GM19463 (cell line): ENCODE data around the gene JADE2.

Experiments used
- ATAC-seq: cut with Tn5 transposase; IDR thresholded peaks from one replicate; pipeline ENCODE4 v1.9.1; 2021; ENCODE audit warnings: mild to moderate bottlenecking, moderate library complexity; ENCODE audit not compliant: unreplicated experiment

JADE2 gene

DNA sequence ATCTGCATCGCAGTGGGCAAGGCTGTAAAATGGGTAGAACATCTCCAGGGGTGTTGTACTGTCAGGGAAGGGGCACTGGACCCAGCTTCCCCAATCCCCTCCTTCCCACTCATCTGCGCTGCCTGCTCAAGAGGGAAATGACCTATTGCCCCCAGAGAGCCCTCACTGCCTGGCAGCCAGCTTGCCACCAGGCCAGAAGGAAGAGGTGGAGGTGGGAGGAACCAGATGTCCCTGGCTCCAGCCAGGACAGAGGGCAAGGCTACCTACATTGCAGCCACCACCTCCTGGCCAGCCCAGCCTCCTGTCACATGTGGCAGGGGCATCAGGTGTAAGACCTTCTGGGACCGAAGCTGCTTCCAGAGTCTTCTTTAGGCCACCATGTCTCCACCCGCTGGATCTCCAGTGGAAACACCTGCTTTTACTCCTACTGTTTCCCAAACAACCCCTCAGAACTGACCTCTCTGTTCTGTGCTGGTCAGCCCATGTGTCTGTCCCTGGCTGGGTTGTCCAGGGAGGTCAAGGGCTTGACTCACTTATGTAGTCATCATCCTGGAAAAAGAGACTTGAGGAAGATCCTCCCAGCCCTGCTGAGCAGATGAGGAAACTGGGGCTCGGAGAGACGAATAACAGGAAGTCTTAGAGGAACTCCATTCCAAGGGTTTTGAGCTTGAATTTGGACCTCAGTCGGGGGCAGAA, 42.3 kb downstream of the JADE2 start:
- no peak for ATAC-seq

DNA sequence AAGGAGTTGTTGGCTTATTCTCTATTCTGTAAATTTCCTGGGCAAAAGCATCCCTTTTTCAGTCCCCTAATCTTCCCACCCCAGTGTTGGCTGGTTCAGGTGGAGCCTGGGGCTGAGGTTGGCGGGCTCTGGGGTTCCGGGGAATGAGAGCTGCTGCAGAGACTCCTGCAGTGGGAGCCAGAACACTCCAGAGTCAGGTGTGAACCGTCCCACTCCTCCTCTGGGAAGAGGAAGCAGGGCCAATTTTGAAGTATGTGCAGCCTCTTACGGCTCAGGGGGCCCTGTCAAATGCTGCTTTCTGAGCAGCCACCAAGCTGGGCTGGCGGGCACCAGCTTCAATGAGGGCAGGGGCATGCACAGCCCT, 42.8 kb downstream of the JADE2 start:
- no peak for ATAC-seq

DNA sequence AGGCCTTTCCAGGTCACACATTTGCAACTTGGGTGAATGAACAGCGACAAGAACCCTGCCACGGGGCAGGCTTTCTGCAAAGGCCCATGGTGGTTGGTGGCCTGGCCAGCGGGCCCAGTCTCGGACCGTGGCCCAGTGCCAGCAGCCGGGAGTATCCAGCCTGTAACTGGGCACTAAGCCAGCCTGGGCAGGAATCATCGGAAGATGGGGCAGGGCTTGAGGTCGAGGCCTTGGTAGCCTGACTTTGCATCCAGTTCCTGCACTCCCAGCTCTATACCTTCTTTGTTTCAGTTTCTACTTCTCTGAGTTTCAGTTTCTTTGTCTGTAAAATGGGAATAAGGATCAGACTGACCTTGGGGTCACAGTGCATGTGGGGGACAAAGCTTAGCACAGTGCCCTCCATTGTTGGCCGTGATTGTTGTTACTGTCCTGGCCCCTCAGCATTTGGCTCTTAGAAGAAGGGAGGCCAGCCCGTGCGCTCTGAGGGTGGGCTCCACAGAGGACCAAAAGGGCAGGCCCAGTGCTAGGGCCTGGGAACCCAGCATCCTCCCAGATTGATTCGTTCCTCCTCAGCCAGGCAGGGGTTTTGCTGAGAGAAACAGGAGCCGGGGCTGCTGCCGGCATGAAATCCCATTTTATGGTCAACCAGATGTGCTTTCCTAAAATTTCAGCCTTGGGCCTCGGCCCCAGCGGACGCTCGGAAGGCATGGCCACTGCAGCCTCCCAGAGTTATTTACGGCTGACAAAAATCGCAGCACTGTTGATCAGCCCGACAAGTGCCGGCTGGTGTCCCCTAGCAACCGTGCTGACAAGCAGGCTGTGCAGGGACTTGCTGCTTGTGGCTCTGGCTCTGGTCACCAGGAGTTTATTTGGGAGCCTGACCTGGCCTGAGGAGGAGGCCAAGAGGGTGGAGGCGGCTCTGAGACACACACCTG, 43.6 kb downstream of the JADE2 start:
- ATAC-seq: no peak

DNA sequence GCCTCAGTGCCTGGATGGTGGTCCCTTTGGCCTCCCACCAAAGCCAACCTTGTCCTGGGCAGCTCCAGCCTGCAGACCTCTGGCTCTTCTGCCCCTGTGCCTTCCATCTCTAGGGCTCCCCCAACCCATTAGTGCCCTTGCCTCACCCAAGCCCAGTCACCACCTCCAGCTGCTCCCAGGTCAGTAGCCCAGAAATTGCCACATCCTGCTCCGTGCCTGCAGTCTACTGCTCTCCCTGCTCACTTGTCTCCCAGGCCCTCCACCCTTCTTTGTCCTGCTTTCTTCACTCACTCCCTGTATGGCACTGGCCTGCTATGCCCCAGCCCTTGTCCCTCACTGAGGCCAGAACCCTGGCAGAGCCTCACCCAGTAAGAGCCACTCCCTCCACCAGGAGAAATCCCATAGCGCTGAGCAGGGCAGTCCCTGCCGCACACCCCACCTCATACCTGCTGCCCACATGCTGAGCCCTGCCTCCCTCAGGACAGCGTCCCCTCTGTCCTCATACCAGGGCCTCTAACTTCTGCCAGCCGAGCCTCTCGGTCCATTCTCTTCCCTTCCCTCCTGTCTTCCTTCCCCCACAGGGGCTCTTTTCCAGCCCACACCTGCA, 44.4 kb downstream of the JADE2 start:
- ATAC-seq: no peak

DNA sequence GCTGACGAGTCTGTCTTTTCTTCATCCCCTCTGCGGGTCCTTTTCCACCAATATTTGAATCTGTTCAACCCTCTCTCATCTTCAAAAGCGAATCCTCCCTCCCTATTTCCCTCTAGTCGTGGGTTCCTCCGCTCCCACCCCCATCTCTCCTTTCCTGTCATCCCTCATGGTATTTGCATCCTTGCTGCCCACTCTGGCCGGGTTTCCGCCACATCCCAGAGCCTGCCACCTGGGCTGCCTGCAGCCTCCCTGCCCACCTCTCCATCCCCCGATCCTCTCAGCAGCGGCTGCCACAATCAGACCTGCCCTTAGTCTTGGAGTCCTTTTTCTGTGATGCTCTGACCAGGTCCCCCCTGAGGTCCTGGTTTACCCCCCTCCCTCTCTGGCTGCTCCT, 44.9 kb downstream of the JADE2 start:
- ATAC-seq: no peak

DNA sequence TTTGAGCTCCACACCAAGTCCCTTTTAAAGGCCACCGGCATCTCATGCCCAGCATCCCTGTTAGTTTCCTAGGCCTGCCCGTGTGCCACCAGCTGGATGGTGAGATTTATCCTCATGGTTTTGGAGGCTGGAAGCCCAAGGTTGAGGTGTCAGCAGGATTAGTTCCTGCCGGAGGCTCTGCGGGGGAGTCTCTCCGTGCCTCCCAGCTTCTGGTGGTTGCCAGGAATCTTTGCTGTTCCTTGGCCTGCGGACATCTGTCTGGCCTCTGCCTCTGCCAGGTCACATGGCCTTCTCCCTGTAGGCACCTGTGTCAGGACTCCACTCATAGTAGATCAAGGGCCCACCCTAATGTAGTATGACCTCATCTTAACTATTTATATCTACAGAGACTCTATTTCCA, 45.4 kb downstream of the JADE2 start:
- no peak for ATAC-seq

DNA sequence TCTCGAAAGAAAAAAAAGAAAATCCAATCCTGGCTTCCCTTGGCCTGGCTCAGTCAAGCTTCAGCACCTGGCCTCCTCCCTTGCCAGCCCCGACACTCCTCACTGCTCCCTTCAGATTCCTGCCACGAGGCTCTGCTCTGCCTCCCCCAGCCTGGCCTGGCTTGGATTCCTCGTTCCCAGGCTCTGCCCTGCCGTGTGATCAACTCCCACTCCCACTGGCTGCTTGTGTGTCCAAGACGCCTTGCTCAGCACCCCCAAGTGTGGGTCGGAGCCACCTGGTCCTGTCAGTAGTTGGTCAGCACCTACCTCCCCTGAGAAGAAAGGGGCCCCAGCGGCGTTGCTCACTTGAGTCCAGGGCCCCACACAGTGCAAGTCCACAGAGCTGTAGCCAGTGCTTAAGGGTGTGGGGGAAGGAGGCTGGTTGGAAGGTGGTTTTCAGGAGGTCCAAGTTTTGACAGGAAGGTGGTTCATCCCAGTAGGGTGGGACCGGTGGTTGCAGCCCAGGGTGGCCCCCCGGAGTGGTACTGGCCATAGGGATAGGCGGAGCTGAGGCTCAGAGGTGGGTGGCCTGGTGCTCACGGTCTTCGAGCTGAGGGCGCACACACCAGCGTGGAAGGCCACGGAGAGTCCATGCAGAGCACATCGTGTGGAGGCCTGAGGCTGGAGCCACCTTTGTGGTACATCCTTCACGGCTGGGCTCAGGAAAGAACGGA, 46.4 kb downstream of the JADE2 start:
- no peak for ATAC-seq

DNA sequence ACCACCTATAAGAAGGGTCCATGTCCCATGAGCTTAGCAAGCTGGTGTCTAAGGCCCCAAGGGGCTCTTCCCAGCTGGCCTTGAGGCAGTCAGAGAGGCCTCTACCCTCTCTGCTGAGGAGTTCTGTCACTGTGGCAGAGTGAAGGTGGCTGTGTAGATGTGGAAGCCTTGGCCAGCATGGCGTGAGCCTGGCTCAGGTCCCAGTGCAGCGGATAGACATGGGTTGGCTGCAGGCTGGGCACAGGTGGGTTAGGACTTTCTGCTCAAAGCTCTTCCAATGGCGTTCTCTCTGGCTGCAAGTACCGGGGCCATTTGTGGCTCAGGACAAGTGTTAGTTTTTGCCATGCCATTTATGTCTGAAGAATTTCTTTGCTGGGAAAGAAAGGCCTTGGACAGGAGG, 47.3 kb downstream of the JADE2 start:
- ATAC-seq: no peak

DNA sequence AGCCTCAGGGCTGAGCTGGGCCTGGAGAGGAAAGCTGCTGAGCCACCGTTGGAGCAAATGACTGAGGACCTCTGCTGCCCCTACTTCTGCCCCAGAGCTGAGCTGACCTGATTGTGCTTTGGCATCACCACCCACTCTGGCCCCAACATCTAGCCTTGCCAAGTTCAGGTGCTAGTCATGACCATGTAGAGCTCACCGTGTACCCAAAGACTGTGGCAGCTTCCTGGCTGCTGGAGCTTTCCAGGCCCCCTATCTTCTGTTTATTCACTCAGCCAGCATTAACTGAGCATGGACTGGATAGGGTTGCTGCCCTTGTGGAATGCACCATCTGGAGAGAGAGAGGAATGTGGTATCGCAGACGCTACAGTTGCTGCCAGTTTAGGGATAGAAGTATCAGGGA, 49.1 kb downstream of the JADE2 start:
- no peak for ATAC-seq

DNA sequence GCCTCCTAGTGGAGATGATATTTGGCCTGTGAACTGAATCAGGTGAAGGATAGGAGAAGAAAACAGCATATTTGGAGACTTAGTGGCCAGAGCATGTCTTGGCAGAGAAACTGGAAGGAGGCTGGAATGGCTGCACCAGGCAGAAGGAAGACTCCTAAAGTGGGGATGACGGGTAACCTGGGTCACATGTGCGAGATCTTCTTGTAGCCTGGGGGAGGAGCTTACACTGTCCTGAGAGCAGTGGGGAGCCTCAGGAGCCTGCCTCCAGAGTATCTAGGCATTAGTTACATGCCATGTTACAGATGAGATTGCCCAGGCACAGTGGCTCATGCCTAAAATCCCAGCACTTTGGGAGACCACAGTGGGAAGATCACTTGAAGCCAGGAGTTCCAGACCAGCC, 49.8 kb downstream of the JADE2 start:
- ATAC-seq: no peak

DNA sequence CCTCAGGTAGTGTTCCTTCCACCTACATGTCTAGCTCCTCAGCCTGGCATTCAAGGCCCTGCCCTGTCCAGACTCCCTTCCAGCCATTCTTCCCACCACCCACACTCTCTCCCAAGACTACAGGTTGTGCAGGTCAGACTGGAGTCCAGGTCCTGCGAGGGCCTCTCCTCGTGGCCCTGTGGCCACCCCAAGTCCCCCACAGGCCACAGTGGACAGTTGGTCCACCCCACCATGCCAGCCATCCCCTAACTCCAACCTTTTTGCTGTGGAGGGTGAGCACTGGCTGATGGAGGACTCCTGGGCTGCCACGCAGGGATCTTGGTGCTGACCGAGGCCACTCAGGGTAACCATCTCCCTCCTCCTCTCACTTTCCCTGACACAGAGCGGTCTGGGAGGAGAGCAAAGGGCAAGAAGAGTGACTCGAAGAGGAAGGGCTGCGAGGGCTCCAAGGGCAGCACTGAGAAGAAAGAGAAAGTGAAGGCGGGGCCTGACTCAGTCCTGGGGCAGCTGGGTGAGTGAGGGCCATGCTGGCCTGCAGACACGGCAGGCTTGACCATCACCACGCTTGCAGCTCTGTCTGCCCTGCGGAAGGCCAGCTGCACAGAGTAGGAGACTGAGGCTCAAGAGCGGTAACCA, 51.0 kb downstream of the JADE2 start:
- ATAC-seq: no peak

DNA sequence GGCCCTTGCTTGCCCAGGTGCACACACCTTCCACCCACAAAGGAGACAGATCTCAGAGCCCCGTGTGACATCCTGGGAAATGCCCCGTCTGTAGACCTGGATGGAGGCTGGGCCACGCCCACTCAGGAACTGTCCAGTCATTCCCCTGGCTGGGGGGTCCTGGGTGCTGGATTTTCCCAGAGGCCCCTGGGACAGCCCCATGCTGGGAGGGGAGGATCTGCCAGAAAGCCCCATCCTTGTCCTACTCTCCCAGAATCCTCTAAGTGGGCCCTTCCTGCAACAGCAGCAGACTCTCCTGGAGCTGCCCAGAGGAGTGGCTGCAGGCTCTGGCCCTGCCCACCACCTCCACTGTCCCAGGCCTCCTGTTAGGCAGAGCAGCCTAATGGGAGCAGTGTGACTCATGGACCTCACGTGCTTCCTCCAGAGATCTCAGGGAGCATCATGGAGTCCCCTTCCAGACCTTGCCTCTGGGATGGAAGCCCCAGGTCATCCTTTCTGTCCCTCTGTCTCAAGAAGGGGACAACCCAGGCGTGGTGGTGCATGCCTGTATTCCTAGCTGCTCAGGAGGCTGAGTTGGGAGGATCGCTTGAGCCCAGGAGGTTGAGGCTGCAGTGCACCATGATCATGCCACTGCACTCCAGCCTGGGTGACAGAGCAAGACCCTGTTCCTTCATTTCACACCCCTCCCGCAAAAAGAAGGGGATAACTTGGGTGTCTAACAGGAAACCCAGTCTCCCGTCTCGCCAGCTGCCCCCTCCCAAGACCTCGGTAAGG, 51.7 kb downstream of the JADE2 start:
- ATAC-seq: no peak

DNA sequence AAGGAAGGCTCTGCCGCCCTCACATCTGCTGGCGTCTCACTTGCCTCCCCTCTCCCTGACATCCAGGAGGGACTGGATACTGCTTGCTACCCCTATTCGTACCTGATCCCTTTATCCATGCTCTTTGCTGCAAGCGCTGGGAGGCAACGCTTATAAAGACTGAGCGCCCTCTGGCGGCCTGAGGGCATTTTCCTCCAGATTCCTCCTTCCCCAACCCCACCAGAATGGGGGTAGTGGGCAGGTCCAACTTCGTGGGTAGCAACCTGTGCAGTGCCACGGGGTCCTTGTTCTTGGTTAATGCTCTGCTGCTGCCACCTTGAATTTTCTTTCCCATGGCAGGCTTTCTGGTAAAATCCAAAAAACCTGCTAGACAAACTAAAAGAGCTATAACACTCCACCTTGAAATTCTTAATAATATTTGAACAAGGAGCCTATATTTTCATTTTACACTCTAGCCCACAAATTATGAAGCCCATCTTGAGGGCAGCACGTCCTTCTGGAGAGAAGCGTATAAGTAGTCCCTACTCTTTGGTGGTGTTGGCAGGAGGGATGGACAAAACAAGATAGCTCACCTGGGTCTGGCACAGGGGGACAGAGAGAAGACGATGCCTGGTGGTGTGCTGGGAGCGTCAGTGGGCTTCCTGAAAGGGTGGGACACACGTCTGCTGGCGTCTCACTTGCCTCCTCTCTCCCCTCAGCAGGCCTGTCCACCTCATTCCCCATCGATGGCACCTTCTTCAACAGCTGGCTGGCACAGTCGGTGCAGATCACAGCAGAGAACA, 52.5 kb downstream of the JADE2 start:
- ATAC-seq: no peak

DNA sequence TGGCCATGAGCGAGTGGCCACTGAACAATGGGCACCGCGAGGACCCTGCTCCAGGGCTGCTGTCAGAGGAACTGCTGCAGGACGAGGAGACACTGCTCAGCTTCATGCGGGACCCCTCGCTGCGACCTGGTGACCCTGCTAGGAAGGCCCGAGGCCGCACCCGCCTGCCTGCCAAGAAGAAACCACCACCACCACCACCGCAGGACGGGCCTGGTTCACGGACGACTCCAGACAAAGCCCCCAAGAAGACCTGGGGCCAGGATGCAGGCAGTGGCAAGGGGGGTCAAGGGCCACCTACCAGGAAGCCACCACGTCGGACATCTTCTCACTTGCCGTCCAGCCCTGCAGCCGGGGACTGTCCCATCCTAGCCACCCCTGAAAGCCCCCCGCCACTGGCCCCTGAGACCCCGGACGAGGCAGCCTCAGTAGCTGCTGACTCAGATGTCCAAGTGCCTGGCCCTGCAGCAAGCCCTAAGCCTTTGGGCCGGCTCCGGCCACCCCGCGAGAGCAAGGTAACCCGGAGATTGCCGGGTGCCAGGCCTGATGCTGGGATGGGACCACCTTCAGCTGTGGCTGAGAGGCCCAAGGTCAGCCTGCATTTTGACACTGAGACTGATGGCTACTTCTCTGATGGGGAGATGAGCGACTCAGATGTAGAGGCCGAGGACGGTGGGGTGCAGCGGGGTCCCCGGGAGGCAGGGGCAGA, 53.3 kb downstream of the JADE2 start:
- ATAC-seq: no peak

DNA sequence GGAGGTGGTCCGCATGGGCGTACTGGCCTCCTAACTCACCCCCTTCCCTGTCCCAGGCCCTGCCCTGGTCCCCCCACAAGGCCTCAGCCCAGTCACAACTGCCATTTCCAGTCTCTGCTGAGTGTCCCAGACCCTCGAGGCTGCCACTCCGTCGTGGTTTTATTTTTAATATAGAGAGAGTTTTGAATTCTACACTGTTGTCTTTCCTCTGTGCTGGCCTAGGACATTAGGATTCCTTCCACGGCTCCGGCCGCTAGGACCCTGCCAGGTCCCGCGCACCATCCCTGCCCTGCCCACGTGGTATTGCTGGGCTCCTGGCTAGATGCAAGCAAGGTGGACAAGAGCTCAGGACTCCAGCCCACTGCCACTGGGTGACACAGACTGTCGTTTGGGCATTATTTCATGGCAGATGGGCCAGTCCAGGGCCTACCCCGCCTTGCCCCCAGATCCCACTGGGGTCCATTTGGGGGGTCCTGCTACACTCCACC, 53.9 kb downstream of the JADE2 start:
- no peak for ATAC-seq

DNA sequence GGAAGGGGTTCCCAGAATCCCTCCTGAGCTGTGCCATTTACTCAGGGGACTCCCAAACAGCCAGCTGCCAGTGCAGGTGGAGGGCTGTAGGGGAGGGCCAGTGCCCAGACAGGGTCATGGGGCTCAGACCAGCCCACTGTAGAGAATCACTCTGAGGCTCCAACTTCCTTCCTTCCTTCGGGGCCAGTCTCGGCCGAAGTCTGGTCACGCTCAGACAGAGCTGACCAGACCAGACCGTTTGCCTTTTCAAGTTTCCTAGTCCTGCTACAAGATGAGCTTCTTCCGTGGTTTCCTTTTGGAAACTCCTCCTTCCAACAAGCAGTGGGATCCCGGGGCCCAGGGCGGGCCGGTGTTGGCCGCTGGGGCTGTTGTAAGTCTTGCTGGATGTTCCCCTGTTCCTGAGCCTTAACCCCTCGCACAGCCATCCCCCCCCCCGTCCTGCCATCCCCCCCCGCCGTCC, 54.6 kb downstream of the JADE2 start:
- ATAC-seq: no peak

DNA sequence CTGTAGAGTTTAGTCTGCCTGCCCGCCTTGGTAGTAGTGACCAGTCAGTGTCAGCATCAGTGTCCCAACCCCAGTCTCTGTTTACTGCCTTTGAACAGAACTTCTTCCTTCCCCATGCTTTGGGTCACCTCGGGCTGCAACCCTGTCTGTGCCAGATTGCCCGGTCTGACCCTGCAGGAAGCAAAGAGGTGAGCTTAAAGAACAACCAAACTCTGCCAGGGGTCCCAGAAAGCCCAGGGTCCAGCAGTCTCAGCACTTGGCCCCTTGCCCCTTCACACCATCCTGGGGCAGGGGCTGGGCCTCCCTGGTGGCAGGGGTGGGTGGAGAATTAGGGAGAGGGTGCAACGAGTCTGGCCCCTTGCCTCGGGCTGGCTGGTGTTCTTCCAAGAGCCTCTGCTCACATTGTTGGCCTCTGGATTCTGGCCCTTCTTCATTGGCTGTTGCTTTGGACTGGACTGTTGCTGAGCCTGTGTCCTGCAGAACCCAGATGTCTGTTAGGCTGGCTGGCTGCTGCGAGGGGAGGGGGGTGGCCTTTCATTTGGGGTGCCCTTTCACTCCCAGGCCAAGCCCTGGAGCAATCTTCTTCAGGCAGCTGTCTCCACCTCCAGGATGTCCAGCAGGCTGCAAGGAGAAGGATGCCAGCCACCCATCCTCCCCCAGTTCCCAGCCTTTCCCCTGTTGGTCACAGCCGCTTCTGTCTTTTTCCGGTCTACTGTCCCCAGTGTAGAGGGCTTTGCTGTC, 55.9 kb downstream of the JADE2 start:
- no peak for ATAC-seq

DNA sequence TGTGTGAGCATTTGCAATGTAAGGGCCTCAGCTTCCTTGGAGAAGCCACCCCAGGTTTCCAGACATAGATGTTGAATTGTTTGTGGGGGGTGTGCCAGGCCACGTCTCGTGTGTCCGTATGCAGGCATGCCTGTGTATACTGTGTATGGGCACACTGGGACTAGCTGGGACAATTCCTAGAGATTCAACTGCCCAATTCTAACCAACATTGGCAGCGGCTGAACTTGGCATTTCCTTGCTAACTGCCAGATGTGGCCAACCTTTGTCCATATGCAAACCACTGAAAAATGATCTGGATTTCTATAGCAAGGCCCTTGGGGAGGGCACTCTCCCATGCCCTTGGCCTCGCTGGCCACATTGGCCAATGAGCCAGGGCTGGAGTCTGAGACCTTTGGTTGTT, 56.8 kb downstream of the JADE2 start:
- ATAC-seq: no peak
